WTC11 (cell line): ENCODE measurements around the gene RNF4. TPM values are rescaled to one million over a fixed set of nuclear protein-coding genes. Genes with fewer than 3 reads are reported as not detected.

Experiments
- ATAC-seq: fragments of 200-7000 bp; cut with Tn5 transposase; 2 replicates; pipeline ENCODE4 v1.10.0; 2021; ENCODE audit warnings: mild to moderate bottlenecking, moderate library complexity
- CTCF ChIA-PET: fragments of 300-600 bp; sonication (Branson Sonifier 250); formaldehyde crosslinking; loops from one replicate; lab custom pipeline; 2021; ENCODE audit warnings: antibody characterized with exemption; lab: Charles Lee
- POLR2A ChIA-PET: fragments of 350-600 bp; sonication (Branson Sonifier 250); formaldehyde crosslinking; loops from one replicate; lab custom pipeline; 2021; ENCODE audit warnings: antibody characterized with exemption; lab: Charles Lee
- DNase-seq: peaks from one replicate; pipeline ENCODE4 v3.0.0; 2021; ENCODE audit warnings: low spot score
- H3K27ac Mint-ChIP-seq: 2 replicates; pipeline ENCODE4 v1.8.0; 2021; ENCODE audit warnings: mixed read lengths
- H3K27me3 Mint-ChIP-seq: 2 replicates; pipeline ENCODE4 v1.8.0; 2021; ENCODE audit warnings: low read depth, mild to moderate bottlenecking, moderate library complexity, mixed read lengths
- H3K36me3 Mint-ChIP-seq: 2 replicates; pipeline ENCODE4 v1.8.0; 2021; ENCODE audit warnings: mixed read lengths
- H3K4me1 Mint-ChIP-seq: 2 replicates; pipeline ENCODE4 v1.8.0; 2022; ENCODE audit warnings: mixed read lengths
- H3K4me3 Mint-ChIP-seq: 2 replicates; pipeline ENCODE4 v1.8.0; 2021; ENCODE audit warnings: mild to moderate bottlenecking, moderate library complexity, mixed read lengths
- H3K9me3 Mint-ChIP-seq: 2 replicates; pipeline ENCODE4 v1.8.0; 2021; ENCODE audit warnings: mixed read lengths
- HMGA2 ChIP-seq: fragments of 250-450 bp; sonication (Bioruptor Pico); IDR thresholded peaks from 2 replicates; pipeline ENCODE4 v1.4.0; 2021; ENCODE audit warnings: mild to moderate bottlenecking, moderate library complexity
- IRF1 ChIP-seq: sonication (generic); formaldehyde crosslinking; IDR thresholded peaks from 2 replicates; pipeline ENCODE4 v1.8.0; 2023; ENCODE audit warnings: missing genetic modification reagents
- NFE2L1 ChIP-seq: sonication (generic); formaldehyde crosslinking; IDR thresholded peaks from 2 replicates; pipeline ENCODE4 v1.8.1; 2023; ENCODE audit warnings: missing genetic modification reagents
- RORB ChIP-seq: fragments of 250-450 bp; sonication (Bioruptor Pico); IDR thresholded peaks from 2 replicates; pipeline ENCODE4 v1.9.0; 2021; ENCODE audit warnings: mild to moderate bottlenecking
- SOX15 ChIP-seq: fragments of 250-450 bp; sonication (Bioruptor Pico); IDR thresholded peaks from 2 replicates; pipeline ENCODE4 v1.9.0; 2021; ENCODE audit warnings: mild to moderate bottlenecking
- SP1 ChIP-seq: sonication (generic); formaldehyde crosslinking; conservative IDR thresholded peaks from 2 replicates; pipeline ENCODE4 v1.8.1; 2022; ENCODE audit warnings: missing genetic modification reagents
- ZNF121 ChIP-seq: sonication (generic); formaldehyde crosslinking; IDR thresholded peaks from 2 replicates; pipeline ENCODE4 v1.8.0; 2023; ENCODE audit warnings: missing genetic modification reagents
- ZNF219 ChIP-seq: sonication (generic); formaldehyde crosslinking; IDR thresholded peaks from 2 replicates; pipeline ENCODE4 v1.8.0; 2023; ENCODE audit warnings: missing genetic modification reagents, mild to moderate bottlenecking, borderline replicate concordance
- ZNF416 ChIP-seq: fragments of 250-450 bp; sonication (Bioruptor Pico); IDR thresholded peaks from 2 replicates; pipeline ENCODE4 v1.9.0; 2021; ENCODE audit warnings: mild to moderate bottlenecking, inconsistent platforms
- ZNF425 ChIP-seq: fragments of 250-450 bp; sonication (Bioruptor Pico); conservative IDR thresholded peaks from 2 replicates; pipeline ENCODE4 v1.9.0; 2021; ENCODE audit warnings: mild to moderate bottlenecking
- total RNA-seq: library from RNA; stranded (reverse); gene quantifications from 3 replicates; pipeline ENCODE4 v1.2.3, GENCODE V29; 2021
- TF ChIP-seq, protein P1 (sequence below): sonication (generic); formaldehyde crosslinking; IDR thresholded peaks from 2 replicates; pipeline ENCODE4 v1.8.0; 2023; ENCODE audit warnings: mild to moderate bottlenecking, missing genetic modification reagents
- TF ChIP-seq, protein P2 (sequence below): sonication (generic); formaldehyde crosslinking; IDR thresholded peaks from 2 replicates; pipeline ENCODE4 v1.8.1; 2023; ENCODE audit warnings: mild to moderate bottlenecking, missing genetic modification reagents, borderline replicate concordance
- TF ChIP-seq, protein P3 (sequence below): sonication (generic); formaldehyde crosslinking; IDR thresholded peaks from 2 replicates; pipeline ENCODE4 v1.8.1; 2023; ENCODE audit warnings: mild to moderate bottlenecking, missing genetic modification reagents, moderate library complexity
- TF ChIP-seq, protein P4 (sequence below): sonication (generic); formaldehyde crosslinking; IDR thresholded peaks from 2 replicates; pipeline ENCODE4 v1.8.1; 2023; ENCODE audit warnings: mild to moderate bottlenecking, missing genetic modification reagents
- TF ChIP-seq, protein P5 (sequence below): sonication (generic); formaldehyde crosslinking; IDR thresholded peaks from 2 replicates; pipeline ENCODE4 v1.8.0; 2022; ENCODE audit warnings: mild to moderate bottlenecking, missing genetic modification reagents

The RNF4 gene
- total RNA-seq, 1 experiment from 2014 or later = 87.3 TPM

GRCh38 chr4:2515830-2516550 is 47.1 kb downstream of the RNF4 start (continued):
- TF ChIP-seq, protein P1, sequence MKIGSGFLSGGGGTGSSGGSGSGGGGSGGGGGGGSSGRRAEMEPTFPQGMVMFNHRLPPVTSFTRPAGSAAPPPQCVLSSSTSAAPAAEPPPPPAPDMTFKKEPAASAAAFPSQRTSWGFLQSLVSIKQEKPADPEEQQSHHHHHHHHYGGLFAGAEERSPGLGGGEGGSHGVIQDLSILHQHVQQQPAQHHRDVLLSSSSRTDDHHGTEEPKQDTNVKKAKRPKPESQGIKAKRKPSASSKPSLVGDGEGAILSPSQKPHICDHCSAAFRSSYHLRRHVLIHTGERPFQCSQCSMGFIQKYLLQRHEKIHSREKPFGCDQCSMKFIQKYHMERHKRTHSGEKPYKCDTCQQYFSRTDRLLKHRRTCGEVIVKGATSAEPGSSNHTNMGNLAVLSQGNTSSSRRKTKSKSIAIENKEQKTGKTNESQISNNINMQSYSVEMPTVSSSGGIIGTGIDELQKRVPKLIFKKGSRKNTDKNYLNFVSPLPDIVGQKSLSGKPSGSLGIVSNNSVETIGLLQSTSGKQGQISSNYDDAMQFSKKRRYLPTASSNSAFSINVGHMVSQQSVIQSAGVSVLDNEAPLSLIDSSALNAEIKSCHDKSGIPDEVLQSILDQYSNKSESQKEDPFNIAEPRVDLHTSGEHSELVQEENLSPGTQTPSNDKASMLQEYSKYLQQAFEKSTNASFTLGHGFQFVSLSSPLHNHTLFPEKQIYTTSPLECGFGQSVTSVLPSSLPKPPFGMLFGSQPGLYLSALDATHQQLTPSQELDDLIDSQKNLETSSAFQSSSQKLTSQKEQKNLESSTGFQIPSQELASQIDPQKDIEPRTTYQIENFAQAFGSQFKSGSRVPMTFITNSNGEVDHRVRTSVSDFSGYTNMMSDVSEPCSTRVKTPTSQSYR (CRISPR knock-in tag) = no peak

DNA sequence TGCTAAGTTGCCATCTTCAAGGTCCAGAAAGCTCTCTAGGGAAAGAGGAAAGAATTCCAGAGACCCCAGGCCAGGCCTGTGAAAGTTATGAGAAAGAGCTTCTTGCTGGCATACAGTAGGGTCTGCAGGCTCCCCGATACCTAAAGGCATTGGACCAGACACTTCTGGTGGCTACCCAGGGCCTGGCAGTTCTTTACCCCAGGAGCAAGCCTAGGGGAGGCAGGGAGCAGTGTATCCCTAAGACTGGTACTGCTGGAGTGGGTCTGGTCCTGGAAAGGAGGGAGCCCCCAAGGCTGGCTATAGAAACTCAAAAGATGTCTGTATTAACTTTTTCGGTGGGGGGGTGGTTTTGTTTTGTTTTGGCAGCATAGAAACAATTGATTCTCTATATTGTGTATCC is 47.7 kb downstream of the RNF4 start:
- Mint-ChIP-seq H3K27ac (no peak overlapping the region), H3K36me3 (peaks cover 41% of the 10 kb centered on the region)
- CTCF ChIA-PET = interaction anchor here (0.7 to 1.1 kb wide), 3 partner anchors 16 to 296 kb away, joined by 3 read pairs; no protein-coding TSS in a partner anchor

More for the DNA sequence above, 47.7 kb downstream of the RNF4 start:
- POLR2A ChIA-PET = no interaction called here
- Mint-ChIP-seq H3K4me3 (no peak overlapping the region), H3K4me1 (no peaks in the 10 kb centered on the region), H3K9me3 (no peaks in the 10 kb centered on the region), H3K27me3 (no peaks in the 10 kb centered on the region; the same call in 1 of the 2 replicates)
- ATAC-seq (peak; percentile 34), DNase-seq (no peak)
- no peak for TF ChIP-seq ZNF121 (CRISPR knock-in tag)
- no peak for TF ChIP-seq SOX15 (CRISPR knock-in tag)
- no peak for TF ChIP-seq RORB (CRISPR knock-in tag)
- no peak for TF ChIP-seq ZNF416 (CRISPR knock-in tag)
- no peak for TF ChIP-seq HMGA2 (CRISPR knock-in tag)
- no peak for TF ChIP-seq ZNF219 (CRISPR knock-in tag)
- TF ChIP-seq, protein P2, sequence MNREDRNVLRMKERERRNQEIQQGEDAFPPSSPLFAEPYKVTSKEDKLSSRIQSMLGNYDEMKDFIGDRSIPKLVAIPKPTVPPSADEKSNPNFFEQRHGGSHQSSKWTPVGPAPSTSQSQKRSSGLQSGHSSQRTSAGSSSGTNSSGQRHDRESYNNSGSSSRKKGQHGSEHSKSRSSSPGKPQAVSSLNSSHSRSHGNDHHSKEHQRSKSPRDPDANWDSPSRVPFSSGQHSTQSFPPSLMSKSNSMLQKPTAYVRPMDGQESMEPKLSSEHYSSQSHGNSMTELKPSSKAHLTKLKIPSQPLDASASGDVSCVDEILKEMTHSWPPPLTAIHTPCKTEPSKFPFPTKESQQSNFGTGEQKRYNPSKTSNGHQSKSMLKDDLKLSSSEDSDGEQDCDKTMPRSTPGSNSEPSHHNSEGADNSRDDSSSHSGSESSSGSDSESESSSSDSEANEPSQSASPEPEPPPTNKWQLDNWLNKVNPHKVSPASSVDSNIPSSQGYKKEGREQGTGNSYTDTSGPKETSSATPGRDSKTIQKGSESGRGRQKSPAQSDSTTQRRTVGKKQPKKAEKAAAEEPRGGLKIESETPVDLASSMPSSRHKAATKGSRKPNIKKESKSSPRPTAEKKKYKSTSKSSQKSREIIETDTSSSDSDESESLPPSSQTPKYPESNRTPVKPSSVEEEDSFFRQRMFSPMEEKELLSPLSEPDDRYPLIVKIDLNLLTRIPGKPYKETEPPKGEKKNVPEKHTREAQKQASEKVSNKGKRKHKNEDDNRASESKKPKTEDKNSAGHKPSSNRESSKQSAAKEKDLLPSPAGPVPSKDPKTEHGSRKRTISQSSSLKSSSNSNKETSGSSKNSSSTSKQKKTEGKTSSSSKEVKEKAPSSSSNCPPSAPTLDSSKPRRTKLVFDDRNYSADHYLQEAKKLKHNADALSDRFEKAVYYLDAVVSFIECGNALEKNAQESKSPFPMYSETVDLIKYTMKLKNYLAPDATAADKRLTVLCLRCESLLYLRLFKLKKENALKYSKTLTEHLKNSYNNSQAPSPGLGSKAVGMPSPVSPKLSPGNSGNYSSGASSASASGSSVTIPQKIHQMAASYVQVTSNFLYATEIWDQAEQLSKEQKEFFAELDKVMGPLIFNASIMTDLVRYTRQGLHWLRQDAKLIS = no peak
- TF ChIP-seq IRF1 = no peak
- TF ChIP-seq, protein P3, sequence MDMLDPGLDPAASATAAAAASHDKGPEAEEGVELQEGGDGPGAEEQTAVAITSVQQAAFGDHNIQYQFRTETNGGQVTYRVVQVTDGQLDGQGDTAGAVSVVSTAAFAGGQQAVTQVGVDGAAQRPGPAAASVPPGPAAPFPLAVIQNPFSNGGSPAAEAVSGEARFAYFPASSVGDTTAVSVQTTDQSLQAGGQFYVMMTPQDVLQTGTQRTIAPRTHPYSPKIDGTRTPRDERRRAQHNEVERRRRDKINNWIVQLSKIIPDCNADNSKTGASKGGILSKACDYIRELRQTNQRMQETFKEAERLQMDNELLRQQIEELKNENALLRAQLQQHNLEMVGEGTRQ (CRISPR knock-in tag) = no peak
- no peak for TF ChIP-seq SP1 (CRISPR knock-in tag)
- TF ChIP-seq ZNF425 (CRISPR knock-in tag) = no peak
- TF ChIP-seq, protein P4, sequence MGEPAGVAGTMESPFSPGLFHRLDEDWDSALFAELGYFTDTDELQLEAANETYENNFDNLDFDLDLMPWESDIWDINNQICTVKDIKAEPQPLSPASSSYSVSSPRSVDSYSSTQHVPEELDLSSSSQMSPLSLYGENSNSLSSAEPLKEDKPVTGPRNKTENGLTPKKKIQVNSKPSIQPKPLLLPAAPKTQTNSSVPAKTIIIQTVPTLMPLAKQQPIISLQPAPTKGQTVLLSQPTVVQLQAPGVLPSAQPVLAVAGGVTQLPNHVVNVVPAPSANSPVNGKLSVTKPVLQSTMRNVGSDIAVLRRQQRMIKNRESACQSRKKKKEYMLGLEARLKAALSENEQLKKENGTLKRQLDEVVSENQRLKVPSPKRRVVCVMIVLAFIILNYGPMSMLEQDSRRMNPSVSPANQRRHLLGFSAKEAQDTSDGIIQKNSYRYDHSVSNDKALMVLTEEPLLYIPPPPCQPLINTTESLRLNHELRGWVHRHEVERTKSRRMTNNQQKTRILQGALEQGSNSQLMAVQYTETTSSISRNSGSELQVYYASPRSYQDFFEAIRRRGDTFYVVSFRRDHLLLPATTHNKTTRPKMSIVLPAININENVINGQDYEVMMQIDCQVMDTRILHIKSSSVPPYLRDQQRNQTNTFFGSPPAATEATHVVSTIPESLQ (CRISPR knock-in tag) = no peak
- TF ChIP-seq, protein P5, sequence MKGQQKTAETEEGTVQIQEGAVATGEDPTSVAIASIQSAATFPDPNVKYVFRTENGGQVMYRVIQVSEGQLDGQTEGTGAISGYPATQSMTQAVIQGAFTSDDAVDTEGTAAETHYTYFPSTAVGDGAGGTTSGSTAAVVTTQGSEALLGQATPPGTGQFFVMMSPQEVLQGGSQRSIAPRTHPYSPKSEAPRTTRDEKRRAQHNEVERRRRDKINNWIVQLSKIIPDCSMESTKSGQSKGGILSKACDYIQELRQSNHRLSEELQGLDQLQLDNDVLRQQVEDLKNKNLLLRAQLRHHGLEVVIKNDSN (CRISPR knock-in tag) = no peak
- TF ChIP-seq NFE2L1 (CRISPR knock-in tag) = no peak
